GM12874 (cell line): ENCODE data around the gene GTF2I.
"Not testable (repeated sequence)": the region's sequence is repeated elsewhere in the genome, so short reads cannot be mapped to it uniquely, and the experiment has no call there.

ENCODE experiments used
- CTCF ChIP-seq: IDR thresholded peaks from 2 replicates; pipeline ENCODE4 v1.5.1; 2011; ENCODE audit warnings: low read depth, mild to moderate bottlenecking, control low read depth, low read length, moderate library complexity; ENCODE audit not compliant: insufficient read depth

Gene GTF2I

DNA sequence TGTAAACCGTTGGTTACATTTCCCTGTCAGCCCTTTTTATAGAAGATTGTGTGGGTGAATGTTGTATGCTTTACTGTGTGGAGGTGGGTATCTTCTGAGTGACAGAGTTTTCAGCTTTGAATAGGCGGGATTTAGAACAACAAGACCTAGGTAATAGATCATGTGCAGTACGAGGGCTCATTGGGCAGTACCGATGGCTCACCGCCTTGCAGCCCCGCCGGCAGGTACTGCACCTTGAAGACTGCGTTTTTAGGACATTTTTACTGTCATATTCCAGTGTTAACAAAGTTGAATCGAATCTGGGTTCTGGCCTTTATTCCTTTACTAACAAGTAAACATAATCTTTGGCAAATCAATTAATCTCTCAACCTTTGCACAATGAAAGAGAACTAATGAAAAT lies 60.4 kb downstream of the GTF2I start:
- TF ChIP-seq CTCF, result no peak

GRCh38 chr7:74718336-74718735 lies 60.8 kb downstream of the GTF2I start:
- TF ChIP-seq CTCF, result no peak

DNA sequence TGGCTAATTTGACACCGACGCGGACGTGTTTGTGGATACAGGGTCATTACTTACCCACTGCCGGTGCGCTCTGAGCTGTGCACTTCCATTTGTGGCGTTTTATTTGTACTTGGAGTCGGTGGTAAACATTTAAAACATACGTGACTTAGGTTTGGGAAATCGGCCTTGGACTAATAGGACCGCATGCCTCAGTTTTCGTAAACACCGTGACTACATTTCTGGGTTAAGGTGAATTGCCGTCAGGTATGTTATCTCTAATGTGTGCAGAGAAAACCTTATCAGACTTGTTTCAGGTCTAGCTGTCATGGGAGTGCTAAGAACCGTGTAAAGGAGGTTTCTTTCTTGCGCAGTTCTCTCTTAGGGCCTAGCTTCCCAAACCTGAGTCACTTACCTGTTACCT lies 64.6 kb downstream of the GTF2I start:
- no peak for TF ChIP-seq CTCF

DNA sequence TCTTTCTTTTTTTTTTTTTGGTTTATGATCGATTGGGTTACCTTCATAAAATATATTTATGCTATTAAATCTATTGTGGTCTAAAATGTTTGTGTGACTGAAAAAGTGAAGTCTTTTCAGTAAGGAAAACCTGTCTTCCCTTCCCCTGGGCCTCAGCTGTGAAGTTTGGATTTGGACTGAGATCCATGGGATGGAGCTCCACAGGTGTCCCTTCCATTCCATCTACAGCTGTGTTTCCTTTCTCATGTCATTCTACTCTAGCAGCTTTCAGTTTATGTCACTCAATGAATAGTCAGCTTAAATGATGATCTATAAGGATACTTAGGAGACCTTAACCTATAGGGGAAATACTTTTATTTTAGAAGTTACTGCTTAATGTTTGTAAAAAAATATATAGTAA lies 68.3 kb downstream of the GTF2I start:
- TF ChIP-seq CTCF, result no peak

- no peak for TF ChIP-seq CTCF
Observed at GRCh38 chr7:74726309-74727101, 69.0 kb downstream of the GTF2I start.

DNA sequence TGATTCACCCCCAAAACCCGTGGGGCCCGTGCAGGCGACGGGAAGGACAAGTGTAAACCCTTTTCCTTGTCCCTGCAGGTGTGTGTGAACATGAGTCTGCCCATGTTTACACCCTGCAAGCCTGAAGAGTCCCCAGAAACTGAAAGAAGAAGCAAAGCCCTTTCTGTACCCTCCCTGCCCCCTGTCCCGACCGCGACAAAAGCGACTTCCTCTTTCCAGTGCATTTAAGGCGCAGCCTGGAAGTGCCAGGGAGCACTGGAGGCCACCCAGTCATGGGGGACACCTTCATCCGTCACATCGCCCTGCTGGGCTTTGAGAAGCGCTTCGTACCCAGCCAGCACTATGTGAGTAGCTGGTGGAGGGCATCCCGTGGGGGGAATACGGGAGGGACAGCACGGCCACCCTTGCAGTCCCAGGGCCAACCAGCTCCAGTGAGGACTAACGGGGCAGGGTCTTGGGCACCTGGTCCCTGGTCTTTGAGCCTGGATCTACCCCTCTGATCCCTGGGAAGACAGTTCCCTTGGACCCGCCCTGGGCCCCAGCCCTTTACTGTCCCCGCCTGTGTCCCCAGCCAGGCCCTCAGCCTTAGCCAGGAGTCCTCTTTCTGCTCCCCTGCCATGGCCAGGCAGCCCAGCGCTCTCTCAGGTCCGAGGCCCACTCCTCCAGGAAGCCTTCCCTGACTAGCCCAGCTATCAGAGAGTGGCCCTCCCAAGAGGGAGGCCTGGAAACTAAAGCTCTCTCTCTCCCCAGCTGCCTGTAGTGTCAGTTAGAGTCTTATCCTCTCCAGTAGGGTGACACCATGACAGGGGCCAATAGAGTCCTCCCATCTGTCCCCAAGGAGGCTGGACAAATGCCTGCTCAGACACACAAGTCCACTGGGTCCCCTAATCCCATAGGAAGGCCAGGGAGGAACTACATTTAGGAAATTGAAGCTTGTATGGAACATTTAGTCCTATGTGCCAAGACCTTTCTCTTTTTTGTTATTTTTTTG lies 116.5 kb downstream of the GTF2I start, which contains the start of gene NCF1:
Gene NCF1, plus strand, starts transcription at position 252 of the 991 bp plus-strand sequence. Its CDS starts 21 bp downstream, at position 273.
- TF ChIP-seq CTCF, result not testable (repeated sequence)
